Gastrocnemius medialis (tissue), 4 donors: ENCODE results near the gene LIN54. TPM values are rescaled to one million over a fixed set of nuclear protein-coding genes. Genes with fewer than 3 reads are reported as not detected.
A peak's percentile ranks its signal among the peaks of the same experiment; 100 is the strongest.

Experiments
- ATAC-seq, 2 donors: fragments of 150-250 bp; one replicate each; pipeline ENCODE4 v1.9.1; 2016
- DNase-seq, 2 donors: peaks; one replicate each; pipeline ENCODE4 v3.0.0-alpha.2; 2019
- H3K27ac ChIP-seq, 4 donors: fragments of 200-600 bp; sonication (generic); 1 replicate in 1 of 4; 2 replicates in 3 of 4; pipeline ENCODE4 v1.5.1; 2016 to 2018; ENCODE audit warnings: mild to moderate bottlenecking in 2 of 4, moderate library complexity in 1 of 4
- H3K27me3 ChIP-seq, 3 donors: fragments of 200-600 bp; sonication (generic) in 2 of 3; 1 replicate in 1 of 3; 2 replicates in 2 of 3; pipeline versions ENCODE4 v1.5.1 to v1.6.0; 2016 to 2019; ENCODE audit warnings: mild to moderate bottlenecking in 1 of 3, moderate library complexity in 1 of 3
- H3K36me3 ChIP-seq, 2 donors: fragments of 200-600 bp; sonication (generic) in 1 of 2; one replicate each; pipeline ENCODE4 v1.5.1; 2017 to 2018
- H3K4me1 ChIP-seq, 2 donors: fragments of 200-600 bp; sonication (generic) in 1 of 2; one replicate each; pipeline ENCODE4 v1.5.1; 2016 to 2017; ENCODE audit warnings: mild to moderate bottlenecking in 2 of 2
- H3K4me3 ChIP-seq, 4 donors: fragments of 200-600 bp; sonication (generic) in 3 of 4; 1 replicate in 1 of 4; 2 replicates in 3 of 4; pipeline ENCODE4 v1.5.1; 2016 to 2019; ENCODE audit warnings: mild to moderate bottlenecking in 2 of 4
- H3K9me3 ChIP-seq, 3 donors: fragments of 200-600 bp; sonication (generic) in 2 of 3; 1 replicate in 1 of 3; 2 replicates in 2 of 3; pipeline ENCODE4 v1.5.1; 2016 to 2019
- POLR2A ChIP-seq, 2 donors: fragments of 450-650 bp; IDR thresholded peaks; one replicate each; pipeline ENCODE4 v1.6.1; 2017; ENCODE audit warnings: antibody characterized with exemption in 2 of 2, mild to moderate bottlenecking in 2 of 2, moderate library complexity in 2 of 2
- in situ Hi-C, 4 donors: fragments of 200-750 bp; cut with MboI; loops; one replicate each; pipeline versions ENCODE4 v1.15.0 to v1.8.0; 2017; ENCODE audit warnings: low sequenced_read_pairs in 4 of 4
- intact Hi-C: fragments of 100-400 bp; cut with DNase I; formaldehyde crosslinking; loops from one replicate; pipeline ENCODE4 v1.15.1; 2023; ENCODE audit warnings: low total_unique reads
- total RNA-seq, 4 donors: library from RNA; depleted of rRNA; stranded (reverse); fragments of >200 nt; gene quantifications; one replicate each; pipeline versions ENCODE4 v1.1.0 to v1.2.3, GENCODE V29; 2016
- TF ChIP-seq, protein P1 (sequence below), 5 experiments: fragments of 450-650 bp in 3 of 5; fragments of 200-600 bp in 2 of 5; sonication (generic) in 2 of 5; IDR thresholded peaks in 4 of 5; conservative IDR thresholded peaks in 1 of 5; 1 replicate in 4 of 5; 2 replicates in 1 of 5; pipeline ENCODE4 v1.5.1; 2016 to 2019; ENCODE audit warnings: antibody characterized with exemption in 5 of 5, mild to moderate bottlenecking in 3 of 5, moderate library complexity in 3 of 5

Gene LIN54
- total RNA-seq, 4 donors from 2014 or later: 12.0 to 25.0 (median 14.5) TPM

DNA sequence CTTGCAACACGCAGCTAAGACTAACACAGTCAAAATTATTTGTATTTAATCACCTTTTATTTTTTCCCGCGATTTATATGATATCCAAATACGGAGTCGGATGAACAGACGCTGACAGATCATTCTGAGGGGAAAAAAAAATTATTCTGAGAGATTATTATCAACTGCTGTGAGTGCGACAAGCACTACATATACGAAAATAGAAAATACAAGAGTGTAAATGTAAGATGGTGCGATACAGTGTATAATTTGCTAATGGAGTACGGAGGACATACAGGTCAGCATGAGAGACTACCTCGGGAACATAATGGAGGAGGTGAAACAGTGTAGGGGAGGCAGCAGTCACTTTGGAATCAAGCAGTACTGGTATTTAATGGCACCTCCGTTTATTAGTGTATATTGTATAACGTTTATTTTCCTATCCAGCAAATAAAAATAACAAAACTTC is 2.8 kb upstream of the LIN54 start:
- in situ Hi-C loops (loop anchor here in 1 of 4 donors (10.0 to 25.0 kb wide), 3 partner anchors 129 to 576 kb away; partner anchors contain the start of genes ENOPH1, HELQ, HNRNPDL and MRPS18C), intact Hi-C loops (loop anchor here (1.0 to 5.0 kb wide), 4 partner anchors 21 to 583 kb away; partner anchors contain the start of genes COQ2, ENOPH1, HNRNPDL and PLAC8)
- H3K9me3 ChIP-seq: no peaks in the 10 kb centered on the region
- DNase-seq (no peak), ATAC-seq (peak; percentile 25 to 26)
- peak overlapping the region; percentile 90 to 96 (median 94) for H3K27ac ChIP-seq
- no peaks in the 10 kb centered on the region for H3K27me3 ChIP-seq
- H3K36me3 ChIP-seq: no peaks in the 10 kb centered on the region
- no peak for TF ChIP-seq POLR2A (IDR thresholded peaks at IDR 0.05)
- TF ChIP-seq, protein P1, sequence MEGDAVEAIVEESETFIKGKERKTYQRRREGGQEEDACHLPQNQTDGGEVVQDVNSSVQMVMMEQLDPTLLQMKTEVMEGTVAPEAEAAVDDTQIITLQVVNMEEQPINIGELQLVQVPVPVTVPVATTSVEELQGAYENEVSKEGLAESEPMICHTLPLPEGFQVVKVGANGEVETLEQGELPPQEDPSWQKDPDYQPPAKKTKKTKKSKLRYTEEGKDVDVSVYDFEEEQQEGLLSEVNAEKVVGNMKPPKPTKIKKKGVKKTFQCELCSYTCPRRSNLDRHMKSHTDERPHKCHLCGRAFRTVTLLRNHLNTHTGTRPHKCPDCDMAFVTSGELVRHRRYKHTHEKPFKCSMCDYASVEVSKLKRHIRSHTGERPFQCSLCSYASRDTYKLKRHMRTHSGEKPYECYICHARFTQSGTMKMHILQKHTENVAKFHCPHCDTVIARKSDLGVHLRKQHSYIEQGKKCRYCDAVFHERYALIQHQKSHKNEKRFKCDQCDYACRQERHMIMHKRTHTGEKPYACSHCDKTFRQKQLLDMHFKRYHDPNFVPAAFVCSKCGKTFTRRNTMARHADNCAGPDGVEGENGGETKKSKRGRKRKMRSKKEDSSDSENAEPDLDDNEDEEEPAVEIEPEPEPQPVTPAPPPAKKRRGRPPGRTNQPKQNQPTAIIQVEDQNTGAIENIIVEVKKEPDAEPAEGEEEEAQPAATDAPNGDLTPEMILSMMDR (IDR thresholded peaks at IDR 0.05 in 4 of 5, conservative IDR thresholded peaks at IDR 0.05 in 1 of 5): no peak
- H3K4me3 ChIP-seq: peak overlapping the region; percentile 54 to 94 (median 79)
- H3K4me1 ChIP-seq: peaks cover 27 to 30% of the 10 kb centered on the region in 2 donors

DNA sequence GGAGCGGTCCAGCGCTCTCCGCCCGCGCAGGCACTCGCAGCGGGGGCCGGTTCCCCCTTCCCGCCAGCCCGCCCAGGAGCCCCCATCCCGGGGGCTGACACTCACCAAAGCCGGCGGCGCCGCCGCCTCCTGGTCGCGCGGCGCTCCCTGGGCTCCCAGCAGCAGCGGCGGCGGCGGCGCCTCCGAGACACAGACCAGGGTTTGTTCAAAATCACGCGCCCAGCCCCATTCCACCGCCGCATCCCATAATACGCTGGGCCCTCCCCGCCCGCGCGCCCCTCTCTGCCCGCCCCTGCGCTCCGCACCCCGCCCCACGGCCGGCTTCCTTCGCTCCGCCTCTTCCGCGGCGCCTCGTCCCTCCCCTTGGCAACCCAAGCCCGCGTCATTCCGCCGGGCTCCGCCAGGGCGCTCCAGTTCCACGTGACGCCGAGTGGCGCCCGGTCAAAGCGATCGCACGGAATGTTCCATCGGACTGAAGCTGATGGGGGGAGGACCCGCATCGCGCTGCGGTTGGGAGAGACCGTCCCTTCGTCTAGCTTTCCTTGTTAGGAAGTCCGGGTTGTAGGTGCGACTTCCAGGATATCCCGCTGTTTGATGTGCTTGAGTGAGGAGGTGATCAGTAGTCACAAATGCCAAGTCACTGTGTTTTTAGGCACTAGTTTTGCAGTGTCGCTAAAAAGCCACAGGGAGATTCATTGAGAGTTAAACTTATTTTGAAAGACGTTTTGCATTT is 2.2 kb upstream of the LIN54 start:
- in situ Hi-C loops (loop anchor here in 1 of 4 donors (10.0 to 25.0 kb wide), 3 partner anchors 128 to 576 kb away; partner anchors contain the start of genes ENOPH1, HELQ, HNRNPDL and MRPS18C), intact Hi-C loops (loop anchor here (1.0 to 5.0 kb wide), 5 partner anchors 21 to 640 kb away; partner anchors contain the start of genes COQ2, ENOPH1, HNRNPD and HNRNPDL)
- Histone ChIP-seq H3K4me3 (peak overlapping the region; percentile 70 to 94 (median 79)), H3K27me3 (no peaks in the 10 kb centered on the region), H3K36me3 (no peaks in the 10 kb centered on the region), H3K4me1 (peaks cover 27 to 33% of the 10 kb centered on the region in 2 donors), H3K9me3 (no peaks in the 10 kb centered on the region), H3K27ac (peak overlapping the region; percentile 90 to 96 (median 94))
- TF ChIP-seq, protein P1 (IDR thresholded peaks at IDR 0.05 in 4 of 5, conservative IDR thresholded peaks at IDR 0.05 in 1 of 5): peak; percentile 37 to 64 (median 53)
- peak; percentile 86 to 93 for TF ChIP-seq POLR2A (IDR thresholded peaks at IDR 0.05)
- ATAC-seq: peak; percentile 90
- DNase-seq: peak; percentile 93 to 96

DNA sequence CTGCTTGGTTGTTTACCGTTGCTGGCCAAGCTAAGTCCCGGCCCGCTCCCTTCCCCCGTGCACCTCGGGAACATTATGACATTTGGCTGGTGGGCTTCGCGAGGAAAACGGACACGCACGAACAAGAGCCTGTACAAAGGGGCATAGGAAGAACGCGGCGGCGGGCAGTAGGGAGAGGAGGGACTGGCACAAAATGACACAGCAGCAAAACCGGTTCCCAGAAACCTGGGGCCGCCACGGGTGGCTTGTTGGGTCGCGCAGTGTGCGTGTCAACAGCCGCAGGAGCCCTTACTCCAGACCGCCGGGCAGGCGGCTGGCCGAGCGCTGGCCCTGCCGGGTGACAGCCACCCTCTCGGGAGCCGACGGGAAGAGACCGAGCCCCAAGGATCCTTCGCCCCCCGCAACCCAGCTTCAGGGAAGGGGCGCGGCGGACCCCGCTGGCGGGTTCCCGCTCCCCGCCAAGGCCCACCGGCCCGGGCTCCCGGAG is 1.6 kb upstream of the LIN54 start:
- peaks cover 27 to 33% of the 10 kb centered on the region in 2 donors for H3K4me1 ChIP-seq
- ATAC-seq: peak; percentile 12 to 25
- TF ChIP-seq, protein P1 (IDR thresholded peaks at IDR 0.05 in 4 of 5, conservative IDR thresholded peaks at IDR 0.05 in 1 of 5): no peak
- no peak for TF ChIP-seq POLR2A (IDR thresholded peaks at IDR 0.05)
- no peaks in the 10 kb centered on the region for H3K36me3 ChIP-seq
- in situ Hi-C loops: loop anchor here in 1 of 4 donors (10.0 to 25.0 kb wide), 3 partner anchors 127 to 575 kb away; partner anchors contain the start of genes ENOPH1, HELQ, HNRNPDL and MRPS18C
- H3K9me3 ChIP-seq: no peaks in the 10 kb centered on the region
- H3K4me3 ChIP-seq: peak overlapping the region; percentile 70 to 94 (median 79)
- peak; percentile 9 to 33 for DNase-seq
- H3K27ac ChIP-seq: peak overlapping the region; percentile 90 to 96 (median 94)
- intact Hi-C loops: loop anchor here (1.0 to 5.0 kb wide), 3 partner anchors 100 to 639 kb away; partner anchors contain the start of genes COQ2, HNRNPD and PLAC8
- no peaks in the 10 kb centered on the region for H3K27me3 ChIP-seq

DNA sequence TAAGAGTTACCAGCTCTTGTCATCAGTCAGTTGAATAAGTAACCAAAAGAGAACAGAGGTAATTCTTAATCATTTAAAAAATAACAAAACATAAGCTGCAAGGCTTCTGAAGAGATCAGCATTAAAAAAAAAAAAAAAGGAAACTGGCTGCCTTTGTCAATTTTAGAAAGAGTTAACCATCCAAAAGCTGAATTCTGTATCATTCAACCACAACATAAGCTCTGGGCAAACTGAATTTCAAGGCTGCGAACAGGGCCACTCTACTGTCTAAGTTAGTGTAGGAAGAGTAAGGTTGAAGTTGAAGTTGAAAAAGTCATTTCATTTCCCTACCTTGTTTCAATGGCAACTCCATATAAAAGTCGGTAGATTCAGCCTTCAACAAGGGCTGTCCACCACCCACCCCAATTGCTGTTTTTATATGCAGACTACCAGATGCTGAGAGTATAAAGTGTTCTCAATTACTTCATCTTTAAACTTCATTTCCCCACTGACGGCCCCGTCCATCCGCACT is 1.1 kb upstream of the LIN54 start:
- Histone ChIP-seq H3K36me3 (no peaks in the 10 kb centered on the region), H3K4me3 (peak overlapping the region; percentile 70 to 94 (median 79)), H3K4me1 (peaks cover 27 to 33% of the 10 kb centered on the region in 2 donors), H3K9me3 (no peaks in the 10 kb centered on the region), H3K27me3 (no peaks in the 10 kb centered on the region), H3K27ac (peak overlapping the region; percentile 90 to 96 (median 94))
- in situ Hi-C loops: loop anchor here in 1 of 4 donors (10.0 to 25.0 kb wide), 3 partner anchors 127 to 574 kb away; partner anchors contain the start of genes ENOPH1, HELQ, HNRNPDL and MRPS18C
- ATAC-seq (no peak), DNase-seq (no peak)
- TF ChIP-seq POLR2A (IDR thresholded peaks at IDR 0.05): no peak
- intact Hi-C loops: loop anchor here (1.0 to 5.0 kb wide), 3 partner anchors 101 to 638 kb away; partner anchors contain the start of genes COQ2, HNRNPD and PLAC8
